ENCODE data around the gene TMEM256.

DNA sequence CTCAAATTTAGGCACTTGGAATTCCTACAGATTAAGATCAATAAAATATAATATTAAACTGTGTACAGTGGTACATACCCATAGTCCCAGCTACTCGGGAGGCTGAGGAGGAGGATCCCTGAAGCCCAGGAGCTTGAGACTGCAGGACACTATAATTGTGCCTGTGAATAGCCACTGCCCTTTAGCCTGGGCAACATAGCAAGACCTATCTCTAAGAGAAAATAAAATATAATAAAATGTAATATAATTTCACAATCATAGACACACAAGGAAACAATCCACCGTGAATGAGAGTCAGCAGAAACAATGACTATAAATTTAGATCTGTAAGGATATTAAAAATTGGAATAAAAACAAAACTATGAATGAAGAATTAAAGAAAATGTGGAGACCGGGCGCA, 33.0 kb downstream of the TMEM256 start:
- TF ChIP-seq POLR2A (IDR thresholded peaks at IDR 0.05; ENCODE audit: low read depth, low read length) (no peak), EZH2 (IDR thresholded peaks at IDR 0.05; ENCODE audit: borderline replicate concordance, low read depth, low read length, severe bottlenecking) (no peak), FOS (IDR thresholded peaks at IDR 0.05; ENCODE audit: borderline replicate concordance, insufficient read depth, low read length) (no peak), POLR2AphosphoS5 (IDR thresholded peaks at IDR 0.05; ENCODE audit: insufficient read depth, low read depth, low read length) (no peak), GATA2 (IDR thresholded peaks at IDR 0.05; ENCODE audit: insufficient read depth, insufficient read length, low read depth, low read length) (no peak), MYC (IDR thresholded peaks at IDR 0.05; ENCODE audit: low read depth, low read length) (no peak)
- TF ChIP-seq, protein P1, sequence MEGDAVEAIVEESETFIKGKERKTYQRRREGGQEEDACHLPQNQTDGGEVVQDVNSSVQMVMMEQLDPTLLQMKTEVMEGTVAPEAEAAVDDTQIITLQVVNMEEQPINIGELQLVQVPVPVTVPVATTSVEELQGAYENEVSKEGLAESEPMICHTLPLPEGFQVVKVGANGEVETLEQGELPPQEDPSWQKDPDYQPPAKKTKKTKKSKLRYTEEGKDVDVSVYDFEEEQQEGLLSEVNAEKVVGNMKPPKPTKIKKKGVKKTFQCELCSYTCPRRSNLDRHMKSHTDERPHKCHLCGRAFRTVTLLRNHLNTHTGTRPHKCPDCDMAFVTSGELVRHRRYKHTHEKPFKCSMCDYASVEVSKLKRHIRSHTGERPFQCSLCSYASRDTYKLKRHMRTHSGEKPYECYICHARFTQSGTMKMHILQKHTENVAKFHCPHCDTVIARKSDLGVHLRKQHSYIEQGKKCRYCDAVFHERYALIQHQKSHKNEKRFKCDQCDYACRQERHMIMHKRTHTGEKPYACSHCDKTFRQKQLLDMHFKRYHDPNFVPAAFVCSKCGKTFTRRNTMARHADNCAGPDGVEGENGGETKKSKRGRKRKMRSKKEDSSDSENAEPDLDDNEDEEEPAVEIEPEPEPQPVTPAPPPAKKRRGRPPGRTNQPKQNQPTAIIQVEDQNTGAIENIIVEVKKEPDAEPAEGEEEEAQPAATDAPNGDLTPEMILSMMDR (IDR thresholded peaks at IDR 0.05; ENCODE audit: extremely low read depth in 1 of 2, insufficient read depth in 1 of 2, low read depth in 1 of 2, low read length in 2 of 2) = no peak
- TF ChIP-seq, protein P2, sequence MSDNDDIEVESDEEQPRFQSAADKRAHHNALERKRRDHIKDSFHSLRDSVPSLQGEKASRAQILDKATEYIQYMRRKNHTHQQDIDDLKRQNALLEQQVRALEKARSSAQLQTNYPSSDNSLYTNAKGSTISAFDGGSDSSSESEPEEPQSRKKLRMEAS (IDR thresholded peaks at IDR 0.05; ENCODE audit: insufficient read depth, insufficient read length) = no peak

Data from endothelial cell of umbilical vein (primary cell).